Stomach (tissue), 4 donors: Measurements from ENCODE around the gene JCAD.

Source experiments
- EP300 ChIP-seq: sonication (generic); formaldehyde crosslinking; IDR thresholded peaks from one replicate; pipeline ENCODE4 v1.6.1; 2017; ENCODE audit warnings: antibody characterized with exemption
- POLR2A ChIP-seq, 4 donors: fragments of 450-650 bp; IDR thresholded peaks; one replicate each; pipeline ENCODE4 v1.6.1; 2016; ENCODE audit warnings: antibody characterized with exemption in 4 of 4, control low read depth in 2 of 4, mild to moderate bottlenecking in 1 of 4, moderate library complexity in 1 of 4
- POLR2AphosphoS5 ChIP-seq, 3 donors: sonication (generic); formaldehyde crosslinking; IDR thresholded peaks; one replicate each; pipeline ENCODE4 v1.6.1; 2016; ENCODE audit warnings: antibody characterized with exemption in 3 of 3
- TF ChIP-seq, protein P1 (sequence below), 7 experiments: fragments of 450-650 bp in 4 of 7; fragments of 200-600 bp in 3 of 7; sonication (generic) in 3 of 7; IDR thresholded peaks; one replicate each; pipeline ENCODE4 v1.5.1; 2016 to 2019; ENCODE audit warnings: antibody characterized with exemption in 7 of 7, control low read depth in 2 of 7, mild to moderate bottlenecking in 1 of 7

- TF ChIP-seq POLR2A (IDR thresholded peaks at IDR 0.05) (no peak), EP300 (no peak), POLR2AphosphoS5 (IDR thresholded peaks at IDR 0.05) (no peak)
- TF ChIP-seq, protein P1, sequence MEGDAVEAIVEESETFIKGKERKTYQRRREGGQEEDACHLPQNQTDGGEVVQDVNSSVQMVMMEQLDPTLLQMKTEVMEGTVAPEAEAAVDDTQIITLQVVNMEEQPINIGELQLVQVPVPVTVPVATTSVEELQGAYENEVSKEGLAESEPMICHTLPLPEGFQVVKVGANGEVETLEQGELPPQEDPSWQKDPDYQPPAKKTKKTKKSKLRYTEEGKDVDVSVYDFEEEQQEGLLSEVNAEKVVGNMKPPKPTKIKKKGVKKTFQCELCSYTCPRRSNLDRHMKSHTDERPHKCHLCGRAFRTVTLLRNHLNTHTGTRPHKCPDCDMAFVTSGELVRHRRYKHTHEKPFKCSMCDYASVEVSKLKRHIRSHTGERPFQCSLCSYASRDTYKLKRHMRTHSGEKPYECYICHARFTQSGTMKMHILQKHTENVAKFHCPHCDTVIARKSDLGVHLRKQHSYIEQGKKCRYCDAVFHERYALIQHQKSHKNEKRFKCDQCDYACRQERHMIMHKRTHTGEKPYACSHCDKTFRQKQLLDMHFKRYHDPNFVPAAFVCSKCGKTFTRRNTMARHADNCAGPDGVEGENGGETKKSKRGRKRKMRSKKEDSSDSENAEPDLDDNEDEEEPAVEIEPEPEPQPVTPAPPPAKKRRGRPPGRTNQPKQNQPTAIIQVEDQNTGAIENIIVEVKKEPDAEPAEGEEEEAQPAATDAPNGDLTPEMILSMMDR (IDR thresholded peaks at IDR 0.05) = no peak
Observed at GRCh38 chr10:29974773-29975172, 84.6 kb downstream of the JCAD start.
